Smooth muscle cell (in vitro differentiated cells): Measurements from ENCODE around the gene MFSD1. TPM values are rescaled to one million over a fixed set of nuclear protein-coding genes. Genes with fewer than 3 reads are reported as not detected.

Experiments used
- DNase-seq: peaks from one replicate; lab custom pipeline; 2025; ENCODE audit not compliant: unreplicated experiment; lab: John Stamatoyannopoulos, UW
- H2AFZ ChIP-seq: fragments of 200-600 bp; sonication (generic); 2 replicates; pipeline ENCODE4 v1.6.0; 2016; ENCODE audit warnings: antibody characterized with exemption, low read depth, mild to moderate bottlenecking
- H3F3A ChIP-seq: fragments of 200-600 bp; sonication (generic); 2 replicates; pipeline ENCODE4 v1.6.0; 2017; ENCODE audit warnings: antibody characterized with exemption, low read depth
- H3K27ac ChIP-seq: fragments of 200-600 bp; sonication (generic); 2 replicates; pipeline ENCODE4 v1.5.1; 2016; ENCODE audit warnings: low read depth, mild to moderate bottlenecking
- H3K27me3 ChIP-seq: fragments of 200-600 bp; sonication (generic); 2 replicates; pipeline ENCODE4 v1.6.1; 2016; ENCODE audit warnings: low read depth, mild to moderate bottlenecking
- H3K36me3 ChIP-seq: fragments of 200-600 bp; sonication (generic); 2 replicates; pipeline ENCODE4 v1.5.1; 2016; ENCODE audit warnings: low read depth
- H3K4me1 ChIP-seq: fragments of 200-600 bp; sonication (generic); 2 replicates; pipeline ENCODE4 v1.5.1; 2016; ENCODE audit warnings: low read depth
- H3K4me2 ChIP-seq: fragments of 200-600 bp; sonication (generic); 2 replicates; pipeline ENCODE4 v1.6.0; 2016; ENCODE audit warnings: mild to moderate bottlenecking
- H3K4me3 ChIP-seq: fragments of 200-600 bp; sonication (generic); 2 replicates; pipeline ENCODE4 v1.5.1; 2016; ENCODE audit warnings: mild to moderate bottlenecking
- H3K79me2 ChIP-seq: fragments of 200-600 bp; sonication (generic); 2 replicates; pipeline ENCODE4 v1.6.0; 2016; ENCODE audit warnings: low read depth, mild to moderate bottlenecking
- H3K9ac ChIP-seq: fragments of 200-600 bp; sonication (generic); 2 replicates; pipeline ENCODE4 v1.6.0; 2016; ENCODE audit warnings: low read depth
- H3K9me3 ChIP-seq: fragments of 200-600 bp; sonication (generic); replicated peaks from 2 replicates; pipeline ENCODE4 v1.5.1; 2016; ENCODE audit warnings: low read depth
- H4K20me1 ChIP-seq: fragments of 200-600 bp; sonication (generic); 2 replicates; pipeline ENCODE4 v1.6.0; 2016; ENCODE audit warnings: low read depth
- CTCF ChIP-seq: fragments of 200-600 bp; sonication (generic); IDR thresholded peaks from 2 replicates; pipeline ENCODE4 v1.5.1; 2017; ENCODE audit warnings: borderline replicate concordance, mild to moderate bottlenecking, antibody characterized with exemption; ENCODE audit not compliant: insufficient read depth, poor library complexity, severe bottlenecking
- WGBS: methylation state at CpG from one replicate; pipeline ENCODE4 v1.1.7; 2016; ENCODE audit warnings: low lambda C conversion rate; 5-methylcytosine and 5-hydroxymethylcytosine counted together
- polyA plus RNA-seq: library from polyadenylated mRNA; unstranded; fragments of >200 nt; fragmentation: Nextera tagmentation; extraction: Ambion mirVana; gene quantifications from 2 replicates; pipeline ENCODE4 v1.2.1, GENCODE V29; 2016
- total RNA-seq: library from RNA; depleted of rRNA; stranded (reverse); fragments of >200 nt; gene quantifications from 2 replicates; pipeline ENCODE4 v1.2.3, GENCODE V29; 2014

MFSD1 gene
- total and polyA plus RNA-seq, 2 experiments from 2014 or later = 64.7 to 95.0 TPM

- no peaks in the 10 kb centered on the region for H3K36me3 ChIP-seq
- H3F3A ChIP-seq = no peaks in the 10 kb centered on the region
- no peaks in the 10 kb centered on the region for H3K4me1 ChIP-seq
- H3K4me2 ChIP-seq = no peak overlapping the region
- H2AFZ ChIP-seq = no peak overlapping the region
- no peak for DNase-seq
- H3K4me3 ChIP-seq = no peak overlapping the region
- no peaks in the 10 kb centered on the region for H3K79me2 ChIP-seq
- H3K27me3 ChIP-seq = no peaks in the 10 kb centered on the region
- no peak for TF ChIP-seq CTCF
- 93% methylated on average over 4 of the region's 4 CpGs for WGBS
- H3K9me3 ChIP-seq = no peaks in the 10 kb centered on the region
- no peak overlapping the region for H3K27ac ChIP-seq
- no peaks in the 10 kb centered on the region for H4K20me1 ChIP-seq
- H3K9ac ChIP-seq = no peak overlapping the region
Observed at GRCh38 chr3:158762701-158763100, 39.2 kb upstream of the MFSD1 start.

GRCh38 chr3:158763421-158763820 lies 38.4 kb upstream of the MFSD1 start:
- H3K4me2 ChIP-seq = no peak overlapping the region
- no peak for TF ChIP-seq CTCF
- no peak overlapping the region for H2AFZ ChIP-seq
- no peaks in the 10 kb centered on the region for H4K20me1 ChIP-seq
- H3K9me3 ChIP-seq = no peaks in the 10 kb centered on the region
- H3F3A ChIP-seq = peaks cover 3% of the 10 kb centered on the region
- H3K79me2 ChIP-seq = no peaks in the 10 kb centered on the region
- no peak overlapping the region for H3K4me3 ChIP-seq
- H3K9ac ChIP-seq = no peak overlapping the region
- DNase-seq = no peak
- no peaks in the 10 kb centered on the region for H3K27me3 ChIP-seq
- peaks cover under 1% of the 10 kb centered on the region for H3K4me1 ChIP-seq
- H3K36me3 ChIP-seq = no peaks in the 10 kb centered on the region
- no peak overlapping the region for H3K27ac ChIP-seq
- WGBS = 87% methylated on average over 2 of the region's 2 CpGs

GRCh38 chr3:158765518-158766205 lies 36.2 kb upstream of the MFSD1 start:
- H3K4me2 ChIP-seq = no peak overlapping the region
- H2AFZ ChIP-seq = no peak overlapping the region
- no peak overlapping the region for H3K27ac ChIP-seq
- no peak overlapping the region for H3K9ac ChIP-seq
- no peak overlapping the region for H3K4me3 ChIP-seq
- H3K36me3 ChIP-seq = no peaks in the 10 kb centered on the region
- H3K79me2 ChIP-seq = no peaks in the 10 kb centered on the region
- H3K4me1 ChIP-seq = peaks cover 17% of the 10 kb centered on the region
- H4K20me1 ChIP-seq = no peaks in the 10 kb centered on the region
- peaks cover 18% of the 10 kb centered on the region for H3F3A ChIP-seq
- H3K9me3 ChIP-seq = no peaks in the 10 kb centered on the region
- no peak for DNase-seq
- WGBS = 98% methylated on average over 3 of the region's 3 CpGs
- TF ChIP-seq CTCF = no peak
- no peaks in the 10 kb centered on the region for H3K27me3 ChIP-seq

DNA sequence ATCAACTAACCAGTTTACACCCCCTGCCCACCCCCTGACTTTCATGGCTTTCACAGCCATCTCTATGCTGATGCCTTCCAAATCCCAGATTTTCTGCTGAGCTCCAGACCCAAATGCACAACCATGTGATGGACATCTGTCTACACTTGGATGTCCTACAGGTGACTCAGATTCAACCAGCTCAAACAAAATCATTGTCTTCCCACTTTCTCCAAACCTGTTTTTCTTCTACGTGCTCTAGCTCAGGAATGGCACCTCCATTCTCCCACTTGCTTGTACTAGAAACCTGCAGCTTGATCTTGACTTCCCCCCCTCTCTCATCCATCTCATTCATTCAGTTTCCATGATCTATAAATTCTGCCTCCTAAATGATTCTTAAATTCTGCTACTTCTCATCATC lies 35.5 kb upstream of the MFSD1 start:
- Histone ChIP-seq H3K36me3 (no peaks in the 10 kb centered on the region), H3K4me2 (no peak overlapping the region), H3K27me3 (no peaks in the 10 kb centered on the region), H3K9me3 (no peaks in the 10 kb centered on the region), H4K20me1 (no peaks in the 10 kb centered on the region), H3K4me3 (no peak overlapping the region), H3K79me2 (no peaks in the 10 kb centered on the region), H3F3A (peaks cover 18% of the 10 kb centered on the region), H3K9ac (no peak overlapping the region), H3K27ac (no peak overlapping the region), H3K4me1 (peaks cover 17% of the 10 kb centered on the region), H2AFZ (no peak overlapping the region)
- TF ChIP-seq CTCF = no peak
- DNase-seq = no peak
- 77% methylated on average over 1 of the region's 1 CpG for WGBS
